Loucy (cell line): ENCODE results near the gene AURKAIP1.

Experiments
- H2AFZ ChIP-seq: fragments of 200-600 bp; sonication (generic); 2 replicates; pipeline ENCODE4 v1.6.0; 2016; ENCODE audit warnings: antibody characterized with exemption, mild to moderate bottlenecking, low read length, moderate library complexity
- H3F3A ChIP-seq: fragments of 200-600 bp; 2 replicates; pipeline ENCODE4 v1.6.0; 2016; ENCODE audit warnings: antibody characterized with exemption, low read depth, mild to moderate bottlenecking
- H3K27me3 ChIP-seq: fragments of 200-600 bp; sonication (generic); 2 replicates; pipeline ENCODE4 v1.6.1; 2014; ENCODE audit warnings: low read length, mild to moderate bottlenecking; ENCODE audit not compliant: insufficient read depth, poor library complexity, severe bottlenecking
- H3K36me3 ChIP-seq: fragments of 200-600 bp; sonication (generic); 2 replicates; pipeline ENCODE4 v1.6.1; 2016; ENCODE audit warnings: low read length; ENCODE audit not compliant: insufficient read depth
- H3K4me1 ChIP-seq: fragments of 200-600 bp; sonication (generic); 2 replicates; pipeline ENCODE4 v1.5.1; 2014; ENCODE audit warnings: low read length, mild to moderate bottlenecking; ENCODE audit not compliant: insufficient read depth, poor library complexity, severe bottlenecking
- H3K4me2 ChIP-seq: fragments of 200-600 bp; sonication (generic); 2 replicates; pipeline ENCODE4 v1.6.0; 2014; ENCODE audit warnings: antibody characterized with exemption, low read length, low read depth, mild to moderate bottlenecking; ENCODE audit not compliant: poor library complexity, severe bottlenecking
- H3K4me3 ChIP-seq: fragments of 200-600 bp; sonication (generic); 2 replicates; pipeline ENCODE4 v1.5.1; 2014; ENCODE audit warnings: low read length, mild to moderate bottlenecking, mixed read lengths; ENCODE audit not compliant: poor library complexity, severe bottlenecking
- H3K79me2 ChIP-seq: fragments of 200-600 bp; sonication (generic); 2 replicates; pipeline ENCODE4 v1.6.1; 2014; ENCODE audit warnings: low read length; ENCODE audit not compliant: insufficient read depth
- H3K9ac ChIP-seq: fragments of 200-600 bp; sonication (generic); 2 replicates; pipeline ENCODE4 v1.6.0; 2014; ENCODE audit warnings: mild to moderate bottlenecking, low read depth, low read length, moderate library complexity; ENCODE audit not compliant: poor library complexity, severe bottlenecking
- H3K9me2 ChIP-seq: fragments of 200-600 bp; sonication (generic); replicated peaks from 2 replicates; pipeline ENCODE4 v1.6.1; 2016; ENCODE audit warnings: low read depth, low read length, mixed read lengths
- H3K9me3 ChIP-seq: fragments of 200-600 bp; sonication (generic); 2 replicates; pipeline ENCODE4 v1.6.1; 2014; ENCODE audit warnings: mild to moderate bottlenecking, antibody characterized with exemption, low read length, low read depth; ENCODE audit not compliant: insufficient read depth
- H4K20me1 ChIP-seq: fragments of 200-600 bp; sonication (generic); 2 replicates; pipeline ENCODE4 v1.6.0; 2014; ENCODE audit warnings: antibody characterized with exemption, low read length, mild to moderate bottlenecking; ENCODE audit not compliant: insufficient read depth, poor library complexity, severe bottlenecking
- EZH2phosphoT487 ChIP-seq: fragments of 200-600 bp; IDR thresholded peaks from 2 replicates; pipeline ENCODE4 v1.6.1; 2018; ENCODE audit warnings: antibody characterized with exemption, mild to moderate bottlenecking, moderate library complexity, borderline replicate concordance
- TF ChIP-seq, protein P1 (sequence below): fragments of 200-600 bp; sonication (generic); conservative IDR thresholded peaks from 2 replicates; pipeline ENCODE4 v1.5.1; 2014; ENCODE audit warnings: mild to moderate bottlenecking, antibody characterized with exemption, low read length

Gene AURKAIP1

DNA sequence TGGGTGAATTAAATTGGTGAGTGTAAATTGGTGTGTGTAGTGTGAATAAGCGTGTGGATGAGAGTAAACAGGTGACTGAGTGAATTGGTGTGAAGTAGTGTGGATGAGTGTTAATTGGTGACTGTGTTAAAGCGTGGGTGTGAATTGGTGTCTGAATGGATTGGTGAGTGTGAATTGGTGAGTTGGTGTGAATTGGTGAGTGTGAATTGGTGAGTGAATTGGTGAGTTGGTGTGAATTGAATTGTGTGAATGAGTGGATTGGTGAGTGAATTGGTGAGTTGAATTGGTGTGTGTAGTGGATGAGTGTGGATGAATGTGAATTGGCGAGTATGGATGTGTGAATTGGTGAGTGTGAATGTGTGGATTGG lies 8.3 kb downstream of the AURKAIP1 start:
- H3K4me3 ChIP-seq = no peak overlapping the region
- no peak overlapping the region for H2AFZ ChIP-seq
- H3K4me1 ChIP-seq = peaks cover 9% of the 10 kb centered on the region
- no peaks in the 10 kb centered on the region; the same call in 1 of the 2 replicates for H3K9me3 ChIP-seq
- peaks cover 11% of the 10 kb centered on the region for H4K20me1 ChIP-seq
- no peak overlapping the region for H3K9ac ChIP-seq
- H3K79me2 ChIP-seq = peaks cover 2% of the 10 kb centered on the region; the same call in 1 of the 2 replicates
- TF ChIP-seq EZH2phosphoT487 = no peak
- TF ChIP-seq, protein P1, sequence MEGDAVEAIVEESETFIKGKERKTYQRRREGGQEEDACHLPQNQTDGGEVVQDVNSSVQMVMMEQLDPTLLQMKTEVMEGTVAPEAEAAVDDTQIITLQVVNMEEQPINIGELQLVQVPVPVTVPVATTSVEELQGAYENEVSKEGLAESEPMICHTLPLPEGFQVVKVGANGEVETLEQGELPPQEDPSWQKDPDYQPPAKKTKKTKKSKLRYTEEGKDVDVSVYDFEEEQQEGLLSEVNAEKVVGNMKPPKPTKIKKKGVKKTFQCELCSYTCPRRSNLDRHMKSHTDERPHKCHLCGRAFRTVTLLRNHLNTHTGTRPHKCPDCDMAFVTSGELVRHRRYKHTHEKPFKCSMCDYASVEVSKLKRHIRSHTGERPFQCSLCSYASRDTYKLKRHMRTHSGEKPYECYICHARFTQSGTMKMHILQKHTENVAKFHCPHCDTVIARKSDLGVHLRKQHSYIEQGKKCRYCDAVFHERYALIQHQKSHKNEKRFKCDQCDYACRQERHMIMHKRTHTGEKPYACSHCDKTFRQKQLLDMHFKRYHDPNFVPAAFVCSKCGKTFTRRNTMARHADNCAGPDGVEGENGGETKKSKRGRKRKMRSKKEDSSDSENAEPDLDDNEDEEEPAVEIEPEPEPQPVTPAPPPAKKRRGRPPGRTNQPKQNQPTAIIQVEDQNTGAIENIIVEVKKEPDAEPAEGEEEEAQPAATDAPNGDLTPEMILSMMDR = no peak
- H3F3A ChIP-seq = no peaks in the 10 kb centered on the region
- H3K9me2 ChIP-seq = no peaks in the 10 kb centered on the region
- H3K27me3 ChIP-seq = no peaks in the 10 kb centered on the region
- H3K36me3 ChIP-seq = no peaks in the 10 kb centered on the region
- H3K4me2 ChIP-seq = no peak overlapping the region

DNA sequence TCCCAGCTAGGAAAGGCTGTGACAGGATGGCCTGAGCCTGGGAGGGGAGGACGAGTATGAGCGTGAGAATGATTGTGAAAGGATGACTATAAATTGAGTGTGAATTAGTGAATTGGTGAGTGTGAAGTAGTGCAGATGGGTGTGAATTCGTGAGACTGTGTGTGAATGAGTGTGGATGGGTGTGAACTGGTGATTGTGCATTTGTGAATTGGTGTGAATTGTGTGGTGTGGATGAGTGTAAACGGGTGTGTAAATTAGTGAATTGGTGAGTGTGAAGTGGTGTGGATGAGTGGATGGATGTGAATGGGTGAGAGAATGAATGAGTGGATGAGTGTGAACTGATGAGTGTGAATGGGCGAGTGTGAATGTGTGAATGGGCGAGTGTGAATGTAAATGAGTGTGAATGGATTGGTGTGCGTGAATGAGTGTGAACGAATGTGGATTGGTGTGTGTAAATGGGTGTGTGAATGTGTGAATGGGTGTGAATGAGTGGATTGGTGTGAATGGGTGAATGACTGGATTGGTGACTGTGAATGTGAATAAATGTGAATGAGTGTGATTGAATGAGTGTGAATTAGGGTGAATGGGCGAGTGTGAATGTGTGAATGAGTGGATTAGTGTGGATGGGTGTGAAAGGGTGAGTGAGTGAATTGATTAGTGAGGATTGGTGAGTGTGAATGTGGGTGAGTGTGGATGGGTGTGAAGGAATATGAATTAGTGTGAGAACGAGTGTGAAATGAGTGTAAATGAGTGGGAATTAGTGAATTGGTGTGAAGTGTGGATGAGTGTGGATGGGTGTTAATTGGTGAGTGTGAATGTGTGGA lies 8.9 kb downstream of the AURKAIP1 start:
- TF ChIP-seq, protein P1 = no peak
- TF ChIP-seq EZH2phosphoT487 = no peak

DNA sequence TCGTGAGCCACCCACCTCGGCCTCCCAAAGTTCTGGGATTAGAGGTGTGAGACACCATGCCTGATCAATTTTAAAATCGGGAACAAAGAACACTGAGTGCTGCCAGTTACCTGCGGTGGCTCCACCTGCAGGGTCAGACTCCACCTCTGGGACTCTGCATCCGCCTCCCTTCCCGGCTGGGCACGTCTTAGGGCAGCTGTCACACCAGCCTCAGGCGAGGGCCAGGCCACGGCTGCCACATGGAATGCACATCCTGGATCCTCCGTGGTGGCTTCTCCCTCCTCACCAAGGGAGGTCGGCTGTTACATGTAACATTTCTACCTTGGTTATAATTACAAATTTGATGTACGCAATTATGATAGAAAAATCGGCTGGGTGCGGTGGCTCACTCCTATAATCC lies 10.7 kb downstream of the AURKAIP1 start:
- Histone ChIP-seq H3K4me3 (no peak overlapping the region), H3K9ac (no peak overlapping the region), H2AFZ (no peak overlapping the region), H3K79me2 (no peaks in the 10 kb centered on the region), H3K9me2 (no peaks in the 10 kb centered on the region), H3K4me2 (no peak overlapping the region), H3K4me1 (no peaks in the 10 kb centered on the region), H4K20me1 (no peaks in the 10 kb centered on the region), H3K9me3 (no peaks in the 10 kb centered on the region; the same call in 1 of the 2 replicates), H3K36me3 (no peaks in the 10 kb centered on the region), H3K27me3 (no peaks in the 10 kb centered on the region), H3F3A (no peaks in the 10 kb centered on the region)
- TF ChIP-seq, protein P1 = no peak
- TF ChIP-seq EZH2phosphoT487 = no peak

More for the DNA sequence above, 8.9 kb downstream of the AURKAIP1 start:
- Histone ChIP-seq H3K4me3 (no peak overlapping the region), H3F3A (no peaks in the 10 kb centered on the region), H3K27me3 (no peaks in the 10 kb centered on the region), H3K9me3 (no peaks in the 10 kb centered on the region; the same call in 1 of the 2 replicates), H3K9me2 (no peaks in the 10 kb centered on the region), H2AFZ (no peak overlapping the region), H3K4me2 (no peak overlapping the region), H3K9ac (no peak overlapping the region), H3K4me1 (peaks cover 3% of the 10 kb centered on the region), H3K36me3 (no peaks in the 10 kb centered on the region), H3K79me2 (no peaks in the 10 kb centered on the region), H4K20me1 (peaks cover 5% of the 10 kb centered on the region)
